Activated CD8-positive, alpha-beta T cell treated with anti-CD3 and anti-CD28 coated beads for 36 hours (primary cell): Measurements from ENCODE around the gene ATP8B4. TPM values are rescaled to one million over a fixed set of nuclear protein-coding genes. Genes with fewer than 3 reads are reported as not detected.

Experiments
- ATAC-seq: fragments of 200-7000 bp; cut with Tn5 transposase; one replicate; pipeline ENCODE4 v1.10.0; 2021; ENCODE audit warnings: mild to moderate bottlenecking, moderate library complexity
- CTCF ChIA-PET: fragments of 350-600 bp; sonication (Branson Sonifier 250); formaldehyde crosslinking; loops from one replicate; lab custom pipeline; 2021; ENCODE audit warnings: antibody characterized with exemption; lab: Charles Lee
- POLR2A ChIA-PET: fragments of 350-600 bp; sonication (Branson Sonifier 250); formaldehyde crosslinking; loops from one replicate; lab custom pipeline; 2021; ENCODE audit warnings: antibody characterized with exemption; lab: Charles Lee
- DNase-seq: peaks from one replicate; pipeline ENCODE4 v3.0.0-alpha.2; 2020
- H3K27ac Mint-ChIP-seq: one replicate; pipeline ENCODE4 v1.8.0; 2021; ENCODE audit warnings: mild to moderate bottlenecking, mixed read lengths
- H3K27me3 Mint-ChIP-seq: one replicate; pipeline ENCODE4 v1.8.0; 2021; ENCODE audit warnings: mixed read lengths
- H3K36me3 Mint-ChIP-seq: one replicate; pipeline ENCODE4 v1.8.0; 2021; ENCODE audit warnings: low read depth, mixed read lengths
- H3K4me1 Mint-ChIP-seq: one replicate; pipeline ENCODE4 v1.8.0; 2021; ENCODE audit warnings: low read depth, mixed read lengths
- H3K4me3 Mint-ChIP-seq: one replicate; pipeline ENCODE4 v1.8.0; 2021; ENCODE audit warnings: mild to moderate bottlenecking, moderate library complexity, mixed read lengths
- H3K9me3 Mint-ChIP-seq: one replicate; pipeline ENCODE4 v1.8.0; 2021; ENCODE audit warnings: mixed read lengths
- CTCF ChIP-seq: fragments of 200-600 bp; IDR thresholded peaks from one replicate; pipeline ENCODE4 v1.8.0; 2022; ENCODE audit warnings: antibody characterized with exemption, mild to moderate bottlenecking
- intact Hi-C: fragments of 100-400 bp; cut with micrococcal nuclease; formaldehyde crosslinking; loops from one replicate; pipeline ENCODE4 v1.10.0; 2022
- total RNA-seq, 2 experiments: library from RNA; stranded (reverse); gene quantifications; one replicate each; pipeline ENCODE4 v1.2.3, GENCODE V29; 2021

ATP8B4 gene
- total RNA-seq, 2 experiments from 2014 or later: 4.6 to 5.8 TPM

- peaks cover 4% of the 10 kb centered on the region for H3K9me3 Mint-ChIP-seq
- H3K4me3 Mint-ChIP-seq: no peak overlapping the region
- no peak overlapping the region for H3K27ac Mint-ChIP-seq
- H3K4me1 Mint-ChIP-seq: peaks cover 15% of the 10 kb centered on the region
- ChIA-PET POLR2A (no interaction called here), CTCF (interaction anchor here (1.2 kb wide), 2 partner anchors 10 to 28 kb away, joined by 3 to 4 read pairs; no protein-coding TSS in a partner anchor)
- ATAC-seq (peak; percentile 52), DNase-seq (peak; percentile 31)
- TF ChIP-seq CTCF: peak; percentile 28
- intact Hi-C loops: no loop called here
- peaks cover 8% of the 10 kb centered on the region for H3K27me3 Mint-ChIP-seq
- H3K36me3 Mint-ChIP-seq: peaks cover 4% of the 10 kb centered on the region
Measured at GRCh38 chr15:50116477-50116876, 2.6 kb downstream of the ATP8B4 start.

GRCh38 chr15:50113992-50114780 lies 4.8 kb downstream of the ATP8B4 start:
- intact Hi-C loops: no loop called here
- Mint-ChIP-seq H3K4me3 (no peak overlapping the region), H3K27ac (no peak overlapping the region), H3K4me1 (peaks cover 24% of the 10 kb centered on the region), H3K9me3 (peaks cover 4% of the 10 kb centered on the region), H3K27me3 (peaks cover 8% of the 10 kb centered on the region), H3K36me3 (peaks cover 4% of the 10 kb centered on the region)
- ATAC-seq (no peak), DNase-seq (no peak)
- no peak for TF ChIP-seq CTCF
- ChIA-PET POLR2A (no interaction called here), CTCF (interaction anchor here (1.5 to 1.6 kb wide), 2 partner anchors 14 to 47 kb away, joined by 3 to 6 read pairs; no protein-coding TSS in a partner anchor)

GRCh38 chr15:50113187-50113505 lies 5.9 kb downstream of the ATP8B4 start:
- H3K4me3 Mint-ChIP-seq: no peak overlapping the region
- no peak for DNase-seq
- intact Hi-C loops: no loop called here
- ATAC-seq: no peak
- H3K27me3 Mint-ChIP-seq: peaks cover 8% of the 10 kb centered on the region
- H3K4me1 Mint-ChIP-seq: peaks cover 26% of the 10 kb centered on the region
- no peak for TF ChIP-seq CTCF
- H3K36me3 Mint-ChIP-seq: peaks cover 4% of the 10 kb centered on the region
- POLR2A ChIA-PET: no interaction called here
- CTCF ChIA-PET: no interaction called here
- H3K9me3 Mint-ChIP-seq: peaks cover 4% of the 10 kb centered on the region
- no peak overlapping the region for H3K27ac Mint-ChIP-seq

- Mint-ChIP-seq H3K27me3 (peaks cover 8% of the 10 kb centered on the region), H3K27ac (no peak overlapping the region), H3K36me3 (peaks cover 4% of the 10 kb centered on the region), H3K4me3 (no peak overlapping the region), H3K4me1 (peaks cover 31% of the 10 kb centered on the region), H3K9me3 (peaks cover 2% of the 10 kb centered on the region)
- no peak for TF ChIP-seq CTCF
- ATAC-seq (no peak), DNase-seq (no peak)
- POLR2A ChIA-PET: no interaction called here
- CTCF ChIA-PET: no interaction called here
- intact Hi-C loops: no loop called here
Measured at GRCh38 chr15:50112488-50113186, 6.4 kb downstream of the ATP8B4 start.

- no peaks in the 10 kb centered on the region for H3K36me3 Mint-ChIP-seq
- TF ChIP-seq CTCF: no peak
- CTCF ChIA-PET: no interaction called here
- intact Hi-C loops: no loop called here
- peaks cover 38% of the 10 kb centered on the region for H3K4me1 Mint-ChIP-seq
- no peak overlapping the region for H3K27ac Mint-ChIP-seq
- DNase-seq (no peak), ATAC-seq (no peak)
- H3K4me3 Mint-ChIP-seq: no peak overlapping the region
- POLR2A ChIA-PET: no interaction called here
- no peaks in the 10 kb centered on the region for H3K9me3 Mint-ChIP-seq
- peaks cover 2% of the 10 kb centered on the region for H3K27me3 Mint-ChIP-seq
Measured at GRCh38 chr15:50110285-50110684, 8.7 kb downstream of the ATP8B4 start.
